NOMO-1 (cell line): ENCODE data around the gene MFAP4.
A peak's percentile ranks its signal among the peaks of the same experiment; 100 is the strongest.

ENCODE experiments used
- DNase-seq, 2 experiments: peaks; one replicate each; lab custom pipeline; 2025; ENCODE audit not compliant: unreplicated experiment in 2 of 2; lab: John Stamatoyannopoulos, UW

The MFAP4 gene

DNA sequence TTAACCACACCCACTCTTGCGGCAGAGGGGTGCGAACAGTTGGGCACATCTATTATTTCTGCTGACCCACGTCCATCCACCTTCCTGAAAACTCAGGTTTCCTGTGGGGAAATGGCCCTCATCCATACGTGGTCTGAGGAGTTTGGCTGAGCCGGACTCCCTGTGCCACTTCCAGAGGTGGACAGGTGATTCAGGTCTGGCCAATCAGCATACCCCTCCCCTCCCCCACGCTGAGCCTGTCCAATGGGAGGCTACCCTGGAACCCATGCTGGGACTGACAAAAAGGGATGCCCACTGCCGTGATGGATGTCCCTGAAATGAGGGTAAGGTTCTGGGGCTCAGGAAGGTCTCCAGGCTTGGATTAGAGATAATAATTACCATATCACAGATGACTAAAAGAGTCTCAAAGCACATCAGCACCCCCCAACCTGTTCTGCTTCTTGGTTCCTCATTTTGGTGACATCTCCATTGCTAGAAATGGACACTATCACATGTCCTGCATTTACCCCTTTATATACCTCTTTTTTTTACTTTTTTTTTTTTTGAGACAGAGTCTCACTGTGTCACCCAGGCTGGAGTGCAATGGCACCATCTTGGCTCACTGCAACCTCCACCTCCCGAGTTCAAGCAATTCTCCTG lies 14.0 kb downstream of the MFAP4 start:
- peak in 1 of 2 experiments; percentile 65 for DNase-seq

DNA sequence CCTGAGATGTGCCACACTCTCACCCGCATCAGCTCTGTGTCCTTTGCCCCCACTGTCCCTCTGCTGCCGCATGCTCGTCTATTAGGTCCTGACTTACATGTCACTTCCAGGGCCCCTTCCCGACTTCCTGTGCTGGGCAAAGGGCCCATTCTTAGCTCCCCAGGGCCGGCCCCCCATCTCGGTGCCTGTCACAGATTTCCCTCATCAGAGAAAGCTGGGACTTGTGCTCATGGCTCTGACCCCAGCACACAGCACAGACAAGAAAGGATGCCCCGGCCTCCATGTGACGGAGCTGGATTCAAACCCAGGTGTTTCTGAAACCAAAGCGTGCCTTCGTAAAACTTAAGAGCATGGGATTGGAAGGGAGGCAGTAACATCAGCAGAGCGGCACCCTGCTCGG lies 14.6 kb downstream of the MFAP4 start:
- no peak for DNase-seq

DNA sequence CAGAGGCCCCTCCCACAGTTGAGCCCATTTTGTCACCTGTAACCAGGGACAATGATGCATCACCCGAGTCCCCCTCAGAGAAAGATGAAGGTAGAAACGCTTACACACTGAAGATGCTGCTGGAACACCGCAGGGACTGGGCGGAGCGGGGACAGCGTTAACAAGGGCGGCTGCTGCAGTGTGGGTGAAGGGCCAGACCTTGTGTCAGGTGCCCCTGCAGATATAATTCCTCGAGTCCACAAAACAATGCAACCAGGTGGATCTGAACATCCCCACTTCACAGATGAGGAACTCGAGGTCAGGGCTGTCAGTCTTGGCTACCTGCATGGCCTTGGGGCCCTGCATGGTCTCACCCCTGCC lies 15.0 kb downstream of the MFAP4 start:
- no peak for DNase-seq

DNA sequence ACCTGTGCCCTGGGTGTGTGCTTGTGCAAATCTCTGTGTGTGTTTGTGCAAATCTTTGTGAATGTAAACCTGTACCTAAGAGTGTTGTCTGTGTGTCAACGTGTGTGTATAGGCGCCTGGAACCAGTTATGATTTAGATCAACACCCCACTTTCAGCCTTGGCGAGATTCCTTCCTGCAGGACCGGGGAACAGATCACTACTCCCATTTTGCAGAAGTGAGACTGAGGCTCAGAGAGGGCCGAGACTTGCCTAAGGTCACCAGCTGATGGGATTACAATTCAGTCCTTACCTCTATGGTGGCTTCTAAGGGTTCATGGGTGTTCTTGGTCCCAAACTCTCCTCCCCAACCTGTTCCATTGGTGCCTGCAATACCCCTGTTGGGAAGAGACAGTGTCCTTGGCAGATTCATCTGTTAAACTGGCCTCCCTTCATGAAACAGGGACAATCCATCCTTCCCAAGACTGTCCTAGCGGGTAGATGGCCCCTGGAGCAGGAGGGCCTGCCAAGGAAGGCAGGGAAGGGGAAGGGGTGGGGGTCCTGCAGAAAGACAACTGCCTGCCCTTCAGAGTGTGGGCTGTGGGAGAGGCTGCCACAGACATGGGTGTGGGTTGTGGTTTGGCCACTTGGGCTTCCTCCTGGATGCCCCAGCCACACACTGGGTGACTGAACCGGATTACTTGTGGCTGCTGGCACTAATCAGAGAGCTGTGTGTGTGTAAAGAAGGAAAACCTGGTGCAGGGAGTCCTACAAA lies 15.6 kb downstream of the MFAP4 start:
- DNase-seq = no peak

DNA sequence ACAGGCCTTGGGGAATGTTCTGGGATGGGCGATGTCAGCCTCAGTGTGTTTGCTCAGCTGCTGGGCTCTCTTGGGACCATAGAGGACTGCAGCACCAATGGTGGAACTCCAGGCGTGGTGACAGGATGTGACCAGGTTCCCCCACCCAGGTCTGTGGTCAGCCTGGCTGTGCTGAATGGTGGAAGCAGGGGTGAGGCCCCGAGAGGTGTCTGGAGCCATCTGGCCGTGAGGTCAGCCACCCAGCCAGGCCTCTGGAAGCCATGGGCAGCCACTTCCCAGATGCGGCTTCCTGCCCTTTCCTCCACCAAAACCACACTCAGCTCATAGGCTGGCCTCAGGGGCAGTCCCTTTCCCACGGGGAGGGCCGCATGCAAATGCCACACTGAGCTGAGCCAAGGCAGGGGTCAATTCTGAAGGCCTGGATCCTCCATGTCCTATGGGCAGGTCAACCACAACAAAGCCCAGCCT lies 16.5 kb downstream of the MFAP4 start:
- no peak for DNase-seq

DNA sequence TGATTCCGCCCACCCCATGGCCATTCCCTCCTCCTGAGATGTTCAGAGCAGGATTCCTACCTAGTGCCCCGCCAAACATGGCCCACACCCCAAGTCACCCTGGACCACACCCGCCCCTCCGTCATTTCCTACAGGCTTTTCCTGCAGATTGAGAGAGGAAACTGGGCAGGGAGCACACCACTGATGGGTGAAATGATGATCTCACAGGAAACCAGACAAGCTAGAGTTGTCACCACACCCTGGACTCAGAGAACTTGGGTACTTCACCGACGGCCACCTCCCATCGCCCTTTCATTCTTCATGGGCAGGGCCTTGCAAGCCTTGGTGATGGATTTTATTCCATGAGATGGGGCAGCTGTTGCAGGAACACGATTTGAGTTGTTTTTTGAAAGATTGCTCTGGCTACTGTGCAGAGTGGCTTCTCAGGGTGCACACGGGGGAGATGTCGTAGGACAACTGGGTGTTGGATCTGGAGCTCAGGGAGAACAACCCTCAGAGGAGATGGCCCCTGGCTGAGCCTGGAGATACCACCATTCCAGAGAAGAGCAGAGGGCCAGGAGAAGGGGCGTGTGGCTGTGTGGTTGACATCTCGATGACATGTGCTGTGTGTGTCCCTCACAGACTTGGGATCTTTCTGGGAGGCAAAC lies 17.0 kb downstream of the MFAP4 start:
- DNase-seq = no peak

DNA sequence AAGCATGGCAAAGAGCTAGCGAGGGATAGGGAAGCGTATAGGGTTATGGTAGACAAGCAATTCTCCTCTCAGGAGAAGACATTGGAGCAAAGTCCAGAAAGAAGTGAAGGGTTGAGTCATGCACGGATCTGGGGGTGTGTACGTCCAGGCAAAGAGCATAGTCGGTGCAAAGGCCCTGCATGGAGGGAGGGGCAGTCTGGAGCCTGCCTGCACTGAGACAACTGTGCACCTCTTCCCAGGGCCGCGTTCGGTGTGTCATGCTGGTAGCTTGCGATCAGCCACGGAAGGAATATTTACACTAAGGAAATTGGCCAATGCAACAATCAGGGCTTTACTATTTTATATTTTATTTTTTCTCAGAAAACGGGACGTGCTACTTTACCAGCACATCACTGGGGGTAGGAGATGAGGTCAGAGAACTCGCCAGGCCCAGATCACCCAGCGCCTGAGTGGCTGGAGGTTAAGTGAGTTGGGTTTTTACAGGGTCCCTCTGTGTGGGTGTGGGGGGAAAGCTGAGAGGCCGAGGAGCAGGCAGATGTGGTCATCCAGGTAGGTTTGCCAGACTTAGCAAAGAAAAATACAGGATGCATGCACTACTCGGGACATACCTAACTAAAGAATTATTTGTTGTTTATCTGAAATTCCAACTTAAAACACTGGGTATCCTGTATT lies 17.7 kb downstream of the MFAP4 start:
- no peak for DNase-seq

DNA sequence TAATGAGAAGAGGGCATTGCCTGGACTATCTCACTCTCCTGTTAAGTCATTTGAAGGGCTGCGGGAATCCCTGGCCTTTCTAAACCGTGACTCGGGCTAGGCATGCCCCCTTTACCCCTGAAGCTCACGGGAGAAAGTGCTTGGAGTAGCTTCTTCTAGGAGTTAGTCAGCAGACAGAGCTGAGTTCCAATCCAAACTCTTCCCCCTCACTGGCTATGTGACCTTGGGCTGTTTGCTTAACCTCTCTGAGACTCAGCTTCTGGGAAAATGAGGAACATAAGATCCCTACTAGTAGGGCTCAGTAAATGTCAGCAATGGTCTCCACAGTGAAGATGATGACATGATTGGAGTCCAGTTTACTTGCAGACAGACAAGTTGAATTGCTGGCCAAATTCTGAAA lies 18.8 kb downstream of the MFAP4 start:
- DNase-seq = no peak

DNA sequence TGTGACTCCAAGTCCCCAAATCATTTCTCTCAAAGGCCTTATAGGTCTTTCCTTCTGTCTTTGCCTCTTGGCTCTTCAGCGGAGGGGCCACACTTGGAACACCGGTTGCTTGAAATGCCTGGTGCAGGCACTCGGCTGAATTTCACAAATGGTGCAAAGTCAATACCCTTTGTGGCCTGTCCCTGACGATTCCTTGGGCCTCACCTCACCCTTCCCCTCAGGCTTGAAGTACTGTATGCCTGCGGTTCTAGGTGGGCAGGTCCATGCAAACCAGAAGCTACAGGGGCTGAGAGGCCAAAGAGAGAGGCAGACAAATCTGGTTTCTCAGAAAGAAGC lies 20.4 kb downstream of the MFAP4 start:
- DNase-seq = no peak

DNA sequence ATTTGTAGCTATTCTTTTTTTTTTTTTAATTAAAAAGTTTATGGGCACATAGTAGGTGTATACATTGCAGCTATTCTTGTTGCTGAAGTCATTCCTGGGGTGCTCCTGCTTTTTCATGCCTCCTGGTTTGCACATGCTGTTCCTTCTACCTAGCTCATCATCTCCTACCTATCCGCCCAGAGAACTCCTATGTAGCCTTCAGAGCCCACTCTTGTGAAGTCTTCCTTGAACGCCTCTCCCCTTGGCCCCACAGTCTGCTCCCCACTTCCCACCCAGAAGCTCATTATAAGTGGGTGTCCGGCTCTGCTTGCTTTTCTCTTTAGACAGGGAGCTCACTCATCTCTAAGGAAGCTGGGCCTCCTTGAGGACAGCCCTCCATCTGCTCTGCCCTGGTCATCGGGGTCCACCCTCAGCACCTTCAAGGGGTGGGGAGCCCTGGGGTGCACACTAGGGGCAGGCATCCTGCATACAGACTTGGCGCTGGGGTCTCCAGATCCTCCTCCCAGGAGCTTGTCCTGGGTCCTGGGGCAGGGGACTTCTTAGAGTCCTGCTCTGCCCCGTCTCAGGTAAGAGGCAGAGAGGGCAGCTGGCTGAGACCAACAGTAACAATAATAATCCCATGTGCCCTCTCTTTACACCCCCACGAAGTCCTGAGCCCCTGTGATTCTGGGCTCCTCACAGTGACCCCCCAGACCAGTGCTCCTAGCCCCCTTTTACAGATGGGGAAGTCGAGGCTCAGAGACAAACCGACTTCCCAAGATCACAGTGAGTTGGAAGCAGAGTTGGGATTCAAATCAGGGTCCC lies 21.0 kb downstream of the MFAP4 start:
- no peak for DNase-seq

DNA sequence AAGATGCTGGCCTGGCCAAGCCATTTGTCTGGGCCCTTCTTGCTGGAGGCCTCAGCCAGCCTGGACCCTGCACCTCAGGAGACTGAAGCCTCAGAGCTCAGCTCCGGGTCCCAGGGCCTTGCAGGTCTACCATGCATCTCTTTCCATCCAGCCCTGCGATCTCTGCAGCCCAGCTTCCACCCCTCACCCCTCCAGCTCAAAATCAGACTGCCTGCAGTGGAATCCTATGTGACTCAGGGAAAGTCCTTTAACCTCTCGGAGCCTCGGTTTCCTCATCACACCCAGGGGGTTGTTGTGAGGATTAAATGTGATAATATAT lies 21.5 kb downstream of the MFAP4 start:
- no peak for DNase-seq

DNA sequence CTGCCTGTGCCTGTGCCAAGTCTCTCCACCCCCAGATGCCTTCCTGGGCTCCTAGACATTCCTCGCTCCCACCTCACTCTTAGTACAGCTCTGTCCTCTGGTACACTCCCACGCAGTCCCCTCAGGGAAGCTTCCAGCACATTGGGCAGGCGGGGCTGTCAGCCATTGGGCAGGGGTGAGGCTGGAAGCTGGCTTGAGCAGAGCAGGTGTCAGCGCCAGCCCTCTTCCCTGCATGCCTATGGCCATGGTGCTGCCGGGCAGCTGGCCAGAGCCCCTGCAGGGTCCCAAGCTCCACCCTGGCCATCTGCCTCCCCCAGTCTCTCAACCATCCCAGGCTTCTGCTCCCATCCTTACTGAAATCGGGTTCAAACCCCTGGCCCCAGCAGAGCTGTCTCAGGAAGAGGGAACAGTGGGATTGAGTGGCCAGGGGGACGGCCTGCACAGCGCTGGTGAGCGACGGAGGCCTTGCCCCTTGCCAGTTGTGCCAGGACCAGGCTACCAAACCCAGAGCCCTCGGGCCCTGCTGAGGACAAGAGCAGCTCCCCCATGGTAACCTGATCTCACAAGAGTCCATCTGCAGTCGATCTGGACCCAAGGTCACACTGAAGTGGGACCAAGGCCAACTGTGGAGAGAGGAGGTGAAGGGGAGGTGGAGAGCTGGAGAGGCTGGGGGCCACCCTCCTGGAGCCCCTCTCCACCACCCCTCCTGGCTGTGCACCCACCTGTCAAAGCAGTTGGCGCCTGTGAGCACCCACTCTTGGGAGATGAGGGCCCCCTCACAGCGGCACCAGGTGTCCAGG lies 22.1 kb downstream of the MFAP4 start:
- no peak for DNase-seq

DNA sequence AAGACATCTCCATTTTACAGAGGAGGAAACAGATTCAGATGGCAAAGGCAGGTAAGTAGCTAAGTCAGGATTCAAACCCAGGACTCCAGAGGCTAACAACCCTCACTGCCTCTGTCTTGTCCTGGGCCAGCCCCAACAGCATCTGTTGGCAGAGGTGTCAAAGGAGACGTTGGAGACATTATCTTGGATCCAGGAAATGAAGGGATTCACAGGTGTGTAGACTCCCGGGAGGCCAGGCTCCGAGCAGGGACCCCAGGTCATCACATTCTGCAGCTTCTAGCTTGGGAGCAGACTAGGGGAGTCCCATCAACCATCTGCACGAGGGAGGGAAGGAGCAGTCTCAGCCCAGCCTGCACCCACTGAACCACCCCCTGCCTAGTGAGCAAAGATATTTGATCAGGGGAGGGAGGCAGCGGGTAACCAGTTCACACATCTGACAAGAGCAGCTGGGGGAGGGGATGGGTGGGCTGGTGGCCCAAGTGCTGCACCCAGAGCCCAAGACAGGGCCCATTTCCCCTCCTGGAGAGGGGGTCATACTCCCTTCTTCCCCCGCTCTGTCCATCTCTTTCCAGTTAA lies 23.4 kb downstream of the MFAP4 start:
- DNase-seq = no peak

DNA sequence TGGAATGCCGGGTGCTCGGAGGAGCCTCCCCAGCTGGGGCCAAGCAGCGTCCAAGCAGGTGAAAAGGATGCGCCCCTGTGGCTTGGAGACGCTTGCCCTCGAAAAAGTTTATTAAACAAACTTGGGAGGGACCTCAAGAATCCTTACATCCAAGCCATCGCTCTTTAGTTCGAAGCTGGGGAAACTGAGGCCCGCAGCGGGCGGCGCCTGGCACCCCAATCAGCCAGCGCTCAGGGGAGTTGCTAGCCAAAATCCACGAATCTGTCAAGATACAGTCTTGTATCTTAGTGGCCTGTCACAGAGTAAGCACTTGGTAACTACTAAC lies 23.9 kb downstream of the MFAP4 start:
- no peak for DNase-seq

DNA sequence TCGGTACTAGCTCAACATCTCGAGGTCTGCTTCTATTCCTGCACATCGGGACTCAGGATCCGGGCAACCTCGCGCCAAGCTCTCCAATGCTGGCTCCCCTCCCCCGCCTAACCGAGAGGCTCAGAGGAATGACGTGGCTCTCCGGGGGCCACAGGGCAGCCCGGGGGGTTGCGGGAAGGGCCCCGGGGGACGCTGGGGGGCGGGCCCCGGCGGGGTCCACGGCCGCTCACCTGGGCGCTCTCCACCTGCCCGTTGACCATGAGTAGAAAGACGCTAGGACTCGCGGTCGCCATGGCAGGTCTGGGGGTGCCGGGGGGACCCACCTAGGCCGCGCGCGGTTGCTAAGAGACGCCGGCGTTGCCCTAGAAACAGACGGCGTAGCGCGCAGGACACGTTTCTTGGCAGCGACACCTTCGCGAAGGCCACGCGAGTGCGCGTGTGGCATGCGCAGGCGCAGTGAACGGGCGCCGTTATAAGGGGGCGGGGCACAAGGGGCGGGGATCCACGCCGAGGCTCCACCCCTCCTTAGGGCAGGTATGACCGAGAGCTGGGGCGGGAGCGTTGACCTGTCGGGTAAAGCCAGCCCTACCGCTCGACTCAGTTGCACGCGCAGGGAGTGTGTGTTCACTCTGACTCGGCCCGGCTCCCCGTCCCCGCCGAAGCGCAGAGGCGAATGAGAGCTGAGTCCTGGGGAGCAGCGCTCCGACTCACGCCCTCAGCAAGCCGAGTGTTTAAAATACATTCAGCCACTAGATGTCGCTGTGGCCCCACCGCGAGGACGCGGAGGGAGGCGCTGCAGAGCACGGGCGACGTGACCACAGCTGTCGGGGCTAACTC lies 24.5 kb downstream of the MFAP4 start, which contains the start of gene B9D1:
Gene B9D1, minus strand, starts transcription at position 447 of the 837 bp plus-strand sequence. Its CDS starts 154 bp downstream, at position 293.
- DNase-seq = peak; percentile 79 to 82

DNA sequence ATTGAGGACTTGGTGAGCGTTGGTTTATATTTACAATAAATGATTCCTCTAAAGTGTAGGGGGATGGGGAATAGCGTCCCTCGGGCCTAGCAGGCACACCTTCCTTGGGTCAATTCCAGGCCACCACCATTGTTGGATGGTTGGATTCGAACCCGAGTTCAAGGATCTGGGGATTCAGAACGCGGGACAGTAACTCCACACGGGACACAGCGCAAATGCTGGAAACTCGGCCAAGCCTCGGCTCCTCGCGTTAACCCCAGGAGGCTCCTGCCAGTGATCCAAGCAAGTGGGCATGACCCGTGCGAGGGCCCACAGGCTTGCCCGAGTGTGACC lies 25.1 kb downstream of the MFAP4 start:
- DNase-seq = no peak

DNA sequence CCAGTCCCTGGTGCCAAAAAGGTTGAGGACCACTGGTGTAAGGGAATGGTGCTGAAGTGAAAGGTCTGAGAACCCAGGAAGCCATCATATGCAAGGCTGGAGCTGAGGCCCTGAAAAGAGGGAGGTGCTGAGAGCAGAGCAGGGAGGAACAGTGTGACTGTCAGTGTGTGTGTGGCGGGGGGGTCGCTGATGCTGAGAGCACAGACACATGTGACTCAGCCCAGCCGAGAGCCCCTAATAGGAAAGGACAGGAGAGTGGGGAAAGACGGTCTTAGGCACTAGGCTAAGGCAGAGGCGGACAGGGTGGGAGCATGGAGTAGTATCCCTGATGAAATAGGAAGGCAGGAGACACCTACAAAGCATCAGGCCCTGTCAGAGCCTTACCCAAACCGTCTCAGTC lies 25.7 kb downstream of the MFAP4 start:
- no peak for DNase-seq

DNA sequence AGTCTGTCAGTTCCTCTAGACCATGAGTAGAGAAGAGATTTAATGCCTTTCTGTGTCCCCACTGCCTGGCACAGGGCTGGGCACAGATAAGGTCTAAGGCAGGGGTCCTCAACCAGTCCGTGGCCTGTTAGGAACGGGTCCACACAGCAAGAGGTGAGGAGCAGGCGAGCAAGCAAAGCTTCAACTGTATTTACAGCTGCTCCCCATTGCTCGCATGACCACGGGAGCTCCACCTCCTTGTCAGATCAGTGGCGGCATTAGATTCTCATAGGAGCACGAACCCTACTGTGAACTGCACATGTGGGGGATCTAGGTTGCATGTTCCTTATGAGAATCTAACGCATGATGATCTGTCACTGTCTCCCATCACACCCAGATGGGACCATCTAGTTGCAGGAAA lies 26.2 kb downstream of the MFAP4 start:
- DNase-seq = no peak

DNA sequence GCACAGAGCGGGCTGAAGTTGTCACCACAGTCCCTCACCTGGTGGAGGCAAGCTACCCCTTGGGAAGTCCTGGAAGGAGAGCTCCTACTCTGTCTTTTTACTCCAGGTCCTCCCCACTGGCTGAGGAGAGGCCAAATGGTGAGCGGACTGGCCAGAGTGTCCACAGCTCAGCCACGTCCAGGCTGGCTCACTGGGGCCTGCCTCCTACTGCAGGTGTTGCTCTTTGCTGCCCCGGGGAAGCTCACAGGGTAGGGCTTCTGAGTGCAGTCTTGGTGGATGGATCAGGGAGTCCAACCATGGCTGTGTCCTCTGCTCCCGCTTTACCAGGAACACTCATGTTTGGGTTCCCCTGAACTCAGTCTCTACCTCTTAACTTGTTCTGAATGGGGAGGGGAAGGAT lies 27.1 kb downstream of the MFAP4 start:
- DNase-seq = no peak
